NCI-H526 (cell line): Measurements from ENCODE around the gene ACSL6.

Source experiments
- DNase-seq, 2 experiments: peaks; one replicate each; lab custom pipeline; 2025; lab: John Stamatoyannopoulos, UW

ACSL6 gene

GRCh38 chr5:131977212-131977604, 34.2 kb downstream of the ACSL6 start:
- no peak for DNase-seq

GRCh38 chr5:131976414-131977211, 34.8 kb downstream of the ACSL6 start:
- no peak for DNase-seq

GRCh38 chr5:131974956-131975726, 36.3 kb downstream of the ACSL6 start:
- no peak for DNase-seq

GRCh38 chr5:131974622-131974955, 36.9 kb downstream of the ACSL6 start:
- no peak for DNase-seq

- no peak for DNase-seq
These were observed 37.4 kb downstream of the ACSL6 start for GRCh38 chr5:131974016-131974415.

- no peak for DNase-seq
These were observed 38.3 kb downstream of the ACSL6 start for GRCh38 chr5:131973089-131973712.

GRCh38 chr5:131968396-131968954, 43.0 kb downstream of the ACSL6 start:
- DNase-seq, result no peak

GRCh38 chr5:131966551-131966950, 44.9 kb downstream of the ACSL6 start:
- no peak for DNase-seq

GRCh38 chr5:131965826-131966415, 45.5 kb downstream of the ACSL6 start:
- DNase-seq, result no peak

- DNase-seq, result no peak
These were observed 51.6 kb downstream of the ACSL6 start for GRCh38 chr5:131959906-131960305.

GRCh38 chr5:131959136-131959535, 52.3 kb downstream of the ACSL6 start:
- DNase-seq, result no peak

GRCh38 chr5:131957721-131958441, 53.6 kb downstream of the ACSL6 start:
- no peak for DNase-seq

GRCh38 chr5:131953969-131954368, 57.5 kb downstream of the ACSL6 start:
- no peak for DNase-seq

- no peak for DNase-seq
These were observed 59.1 kb downstream of the ACSL6 start for GRCh38 chr5:131952301-131952857.

GRCh38 chr5:131950706-131951105, 60.8 kb downstream of the ACSL6 start:
- DNase-seq, result no peak

- DNase-seq, result no peak
These were observed 64.0 kb downstream of the ACSL6 start for GRCh38 chr5:131947445-131947844.

- no peak for DNase-seq
These were observed 65.8 kb downstream of the ACSL6 start, which contains the start of gene MEIKIN for GRCh38 chr5:131945551-131946168. MEIKIN (minus strand) TSS chr5:131945663; CDS start chr5:131945505, 158 bp downstream.

GRCh38 chr5:131944702-131945550, 66.5 kb downstream of the ACSL6 start:
- DNase-seq, result no peak

GRCh38 chr5:131943916-131944315, 67.5 kb downstream of the ACSL6 start:
- DNase-seq, result no peak

GRCh38 chr5:131942016-131942415, 69.4 kb downstream of the ACSL6 start:
- no peak for DNase-seq
